ENCODE results near the gene SLC22A31.

The SLC22A31 gene

DNA sequence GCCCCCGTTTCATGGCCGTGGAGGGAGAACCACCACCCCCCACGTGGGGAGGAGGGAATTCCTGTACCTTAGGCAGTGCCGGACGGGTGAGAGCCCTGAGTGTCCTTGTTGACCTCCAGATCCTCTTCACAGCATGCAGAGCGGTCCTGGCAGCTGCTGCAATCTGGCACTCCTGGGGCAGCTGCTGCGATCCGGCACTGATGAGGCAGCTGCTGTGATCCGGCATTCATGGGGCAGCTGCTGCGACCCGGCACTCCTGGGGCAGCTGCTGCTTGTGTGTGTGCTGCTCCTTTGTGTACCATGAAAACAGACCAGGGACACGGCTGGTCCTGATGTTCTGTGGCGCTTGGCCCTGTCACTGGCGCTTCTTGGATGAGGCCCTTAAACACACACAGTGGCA, 29.9 kb upstream of the SLC22A31 start:
- H3K9me3 ChIP-seq (ENCODE audit: low read length) = peaks cover 35% of the 10 kb centered on the region
- H3K4me3 ChIP-seq (ENCODE audit: low read depth, low read length, poor library complexity, severe bottlenecking) = no peak overlapping the region
- H3K4me1 ChIP-seq (ENCODE audit: insufficient read depth, low read length, severe bottlenecking) = no peaks in the 10 kb centered on the region
- TF ChIP-seq EZH2 (IDR thresholded peaks at IDR 0.05; ENCODE audit: borderline replicate concordance, low read length) (no peak), CTCF (IDR thresholded peaks at IDR 0.05; ENCODE audit: low read length) (no peak)
- H3K27ac ChIP-seq (ENCODE audit: low read depth, low read length, poor library complexity, severe bottlenecking) = no peak overlapping the region
- H3K9ac ChIP-seq (ENCODE audit: low read length) = no peak overlapping the region
- H3K36me3 ChIP-seq (ENCODE audit: insufficient read depth, low read length) = peaks cover 93% of the 10 kb centered on the region
- H3K4me2 ChIP-seq (ENCODE audit: low read length) = no peak overlapping the region
- H4K20me1 ChIP-seq (ENCODE audit: insufficient read depth, low read length) = no peaks in the 10 kb centered on the region
- H3K9me2 ChIP-seq (ENCODE audit: low read depth, low read length) = no peaks in the 10 kb centered on the region
- H3K27me3 ChIP-seq (ENCODE audit: insufficient read depth, low read length) = no peaks in the 10 kb centered on the region
- H3K79me2 ChIP-seq (ENCODE audit: insufficient read depth, low read length) = no peaks in the 10 kb centered on the region
- H3F3A ChIP-seq (ENCODE audit: insufficient read depth, low read length) = no peaks in the 10 kb centered on the region
- no peak overlapping the region for H2AFZ ChIP-seq (ENCODE audit: low read length)

GRCh38 chr16:89224665-89225064, 24.3 kb upstream of the SLC22A31 start:
- Histone ChIP-seq H3K4me3 (ENCODE audit: low read depth, low read length, poor library complexity, severe bottlenecking) (no peak overlapping the region), H3K4me2 (ENCODE audit: low read length) (no peak overlapping the region), H3K4me1 (ENCODE audit: insufficient read depth, low read length, severe bottlenecking) (no peaks in the 10 kb centered on the region), H3K27ac (ENCODE audit: low read depth, low read length, poor library complexity, severe bottlenecking) (no peak overlapping the region), H3K27me3 (ENCODE audit: insufficient read depth, low read length) (no peaks in the 10 kb centered on the region), H3K9ac (ENCODE audit: low read length) (no peak overlapping the region), H2AFZ (ENCODE audit: low read length) (no peak overlapping the region), H3K79me2 (ENCODE audit: insufficient read depth, low read length) (no peaks in the 10 kb centered on the region), H4K20me1 (ENCODE audit: insufficient read depth, low read length) (no peaks in the 10 kb centered on the region), H3K9me2 (ENCODE audit: low read depth, low read length) (no peaks in the 10 kb centered on the region), H3F3A (ENCODE audit: insufficient read depth, low read length) (no peaks in the 10 kb centered on the region), H3K9me3 (ENCODE audit: low read length) (peaks cover 27% of the 10 kb centered on the region), H3K36me3 (ENCODE audit: insufficient read depth, low read length) (peaks cover 83% of the 10 kb centered on the region)
- no peak for TF ChIP-seq CTCF (IDR thresholded peaks at IDR 0.05; ENCODE audit: low read length)
- no peak for TF ChIP-seq EZH2 (IDR thresholded peaks at IDR 0.05; ENCODE audit: borderline replicate concordance, low read length)

- no peak overlapping the region for H2AFZ ChIP-seq (ENCODE audit: low read length)
- no peaks in the 10 kb centered on the region for H3F3A ChIP-seq (ENCODE audit: insufficient read depth, low read length)
- peaks cover 65% of the 10 kb centered on the region for H3K36me3 ChIP-seq (ENCODE audit: insufficient read depth, low read length)
- H3K27me3 ChIP-seq (ENCODE audit: insufficient read depth, low read length) = no peaks in the 10 kb centered on the region
- H3K9me2 ChIP-seq (ENCODE audit: low read depth, low read length) = no peaks in the 10 kb centered on the region
- H3K79me2 ChIP-seq (ENCODE audit: insufficient read depth, low read length) = 0 out of 2 replicates have a peak, but pooled peaks cover 4% of the 10 kb centered on the region
- H3K4me2 ChIP-seq (ENCODE audit: low read length) = no peak overlapping the region
- H3K4me3 ChIP-seq (ENCODE audit: low read depth, low read length, poor library complexity, severe bottlenecking) = no peak overlapping the region
- peaks cover 5% of the 10 kb centered on the region for H3K4me1 ChIP-seq (ENCODE audit: insufficient read depth, low read length, severe bottlenecking)
- no peaks in the 10 kb centered on the region for H4K20me1 ChIP-seq (ENCODE audit: insufficient read depth, low read length)
- TF ChIP-seq EZH2 (IDR thresholded peaks at IDR 0.05; ENCODE audit: borderline replicate concordance, low read length) = no peak
- no peak for TF ChIP-seq CTCF (IDR thresholded peaks at IDR 0.05; ENCODE audit: low read length)
- no peak overlapping the region for H3K27ac ChIP-seq (ENCODE audit: low read depth, low read length, poor library complexity, severe bottlenecking)
- H3K9me3 ChIP-seq (ENCODE audit: low read length) = peaks cover 15% of the 10 kb centered on the region
- H3K9ac ChIP-seq (ENCODE audit: low read length) = no peak overlapping the region
Measured at GRCh38 chr16:89222931-89223330, 22.6 kb upstream of the SLC22A31 start.

All from OCI-LY1 (cell line).